Upper lobe of right lung (tissue), 1 donor: ENCODE data around the gene FYCO1. TPM values are rescaled to one million over a fixed set of nuclear protein-coding genes. Genes with fewer than 3 reads are reported as not detected.
A peak's percentile ranks its signal among the peaks of the same experiment; 100 is the strongest.

Source experiments
- ATAC-seq: fragments of 200-7000 bp; cut with Tn5 transposase; one replicate; pipeline ENCODE4 v1.9.1; 2020; ENCODE audit warnings: mild to moderate bottlenecking, moderate library complexity
- DNase-seq: peaks from one replicate; pipeline ENCODE4 v3.0.0-alpha.2; 2020
- H3K27ac ChIP-seq: fragments of 200-600 bp; one replicate; pipeline ENCODE4 v1.8.0; 2022
- H3K27me3 ChIP-seq: fragments of 200-600 bp; one replicate; pipeline ENCODE4 v1.8.0; 2022; ENCODE audit warnings: mild to moderate bottlenecking
- H3K36me3 ChIP-seq: fragments of 200-600 bp; one replicate; pipeline ENCODE4 v1.8.0; 2022
- H3K4me1 ChIP-seq: fragments of 200-600 bp; one replicate; pipeline ENCODE4 v1.8.0; 2022
- H3K4me3 ChIP-seq: fragments of 200-600 bp; one replicate; pipeline ENCODE4 v1.8.0; 2022; ENCODE audit warnings: mild to moderate bottlenecking
- H3K9me3 ChIP-seq: fragments of 200-600 bp; one replicate; pipeline ENCODE4 v1.8.0; 2022
- CTCF ChIP-seq: fragments of 200-600 bp; IDR thresholded peaks from one replicate; pipeline ENCODE4 v1.8.0; 2022; ENCODE audit warnings: antibody characterized with exemption
- intact Hi-C: fragments of 100-400 bp; cut with DNase I; formaldehyde crosslinking; loops from one replicate; pipeline ENCODE4 v1.11.0; 2022
- total RNA-seq: library from RNA; stranded (reverse); fragmentation: NEBNext Ultra II Directional; extraction: Animal tissue kit (Norgen Biotek cat#: 25700); gene quantifications from one replicate; pipeline ENCODE4 v1.2.1, GENCODE V29; 2021
- donor health status: DM: no; HTN: yes; CAD: no; lungs with severe emphysema.

The FYCO1 gene
- total RNA-seq, 1 donor from 2014 or later = 47.3 TPM

- peak; percentile 23 for ATAC-seq
Observed at GRCh38 chr3:45994419-45995235, 997 bp downstream of the FYCO1 start.

DNA sequence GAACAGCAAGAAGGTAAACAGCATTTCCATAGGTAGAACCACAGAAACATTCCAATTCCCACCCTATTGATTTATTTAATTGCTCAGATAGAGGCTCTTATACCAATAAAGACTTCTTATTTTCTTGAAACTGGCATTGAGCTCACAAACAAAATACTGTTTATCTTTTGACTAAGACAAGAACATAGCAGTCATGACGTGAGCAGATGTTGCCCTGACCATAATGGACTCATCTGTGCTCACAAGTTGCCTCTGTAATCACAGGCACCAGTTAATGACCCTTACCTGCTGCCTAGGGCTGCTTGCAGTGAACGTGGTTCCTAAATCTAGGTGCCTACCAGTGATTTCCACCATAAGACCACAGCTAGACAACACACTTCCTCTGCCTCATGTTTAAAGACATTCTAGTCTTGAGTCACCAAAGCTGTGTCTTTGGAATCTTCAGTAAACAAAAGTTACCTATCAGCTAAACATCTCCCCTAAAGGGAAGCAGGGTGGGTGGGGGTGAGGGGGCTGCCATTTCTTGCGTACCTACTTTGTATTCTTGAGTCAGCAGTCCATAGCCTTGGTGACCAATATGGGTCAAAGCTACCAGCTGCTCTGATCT, 2.1 kb downstream of the FYCO1 start:
- TF ChIP-seq CTCF = no peak
- Histone ChIP-seq H3K9me3 (no peaks in the 10 kb centered on the region), H3K4me1 (peaks cover 56% of the 10 kb centered on the region), H3K27me3 (no peaks in the 10 kb centered on the region), H3K4me3 (no peak overlapping the region), H3K36me3 (no peaks in the 10 kb centered on the region), H3K27ac (no peak overlapping the region)
- ATAC-seq = no peak
- DNase-seq = no peak
- intact Hi-C loops = no loop called here

More at GRCh38 chr3:45994419-45995235, 997 bp downstream of the FYCO1 start:
- intact Hi-C loops = no loop called here
- TF ChIP-seq CTCF = no peak
- H3K4me3 ChIP-seq = peak overlapping the region; percentile 90
- peak overlapping the region; percentile 92 for H3K27ac ChIP-seq
- DNase-seq = no peak
- H3K4me1 ChIP-seq = peaks cover 45% of the 10 kb centered on the region
- H3K9me3 ChIP-seq = no peaks in the 10 kb centered on the region
- no peaks in the 10 kb centered on the region for H3K36me3 ChIP-seq
- H3K27me3 ChIP-seq = no peaks in the 10 kb centered on the region

GRCh38 chr3:45992821-45993221, 2.8 kb downstream of the FYCO1 start:
- no peak overlapping the region for H3K4me3 ChIP-seq
- no peak for DNase-seq
- intact Hi-C loops = no loop called here
- H3K9me3 ChIP-seq = no peaks in the 10 kb centered on the region
- H3K27ac ChIP-seq = no peak overlapping the region
- no peak for ATAC-seq
- no peaks in the 10 kb centered on the region for H3K36me3 ChIP-seq
- no peaks in the 10 kb centered on the region for H3K27me3 ChIP-seq
- peaks cover 63% of the 10 kb centered on the region for H3K4me1 ChIP-seq
- TF ChIP-seq CTCF = no peak

DNA sequence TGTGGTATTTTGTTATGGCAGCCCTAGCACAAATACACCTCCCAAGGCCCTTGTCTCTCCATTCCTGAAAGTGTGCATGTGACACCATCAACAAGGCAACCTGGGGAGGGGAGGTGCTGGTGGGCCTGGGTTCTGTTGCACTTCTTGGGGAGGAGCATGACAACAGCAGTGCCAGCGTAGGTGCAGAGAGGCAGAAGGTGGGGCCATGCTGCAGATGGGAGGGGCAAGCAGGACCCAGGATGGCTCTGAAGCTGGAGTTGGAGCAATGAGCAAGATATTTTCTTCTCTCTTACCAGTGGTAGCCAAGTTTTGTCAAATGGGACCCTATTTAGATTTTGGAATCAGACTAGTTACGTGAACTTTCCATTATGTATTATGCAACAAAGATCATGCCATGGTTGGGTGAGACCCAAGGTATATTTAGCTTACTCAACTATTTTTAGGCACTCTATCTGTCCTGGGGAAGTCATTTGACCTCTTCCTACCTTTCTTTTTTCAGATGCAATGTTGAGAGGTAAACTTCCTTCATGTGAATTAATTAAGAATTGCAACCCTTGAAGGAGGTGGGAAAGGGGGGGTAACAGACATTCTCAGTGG, 3.4 kb downstream of the FYCO1 start:
- Histone ChIP-seq H3K27me3 (no peaks in the 10 kb centered on the region), H3K27ac (no peak overlapping the region), H3K9me3 (no peaks in the 10 kb centered on the region), H3K36me3 (no peaks in the 10 kb centered on the region), H3K4me3 (no peak overlapping the region), H3K4me1 (peaks cover 69% of the 10 kb centered on the region)
- DNase-seq (no peak), ATAC-seq (no peak)
- no peak for TF ChIP-seq CTCF
- intact Hi-C loops = no loop called here

- Histone ChIP-seq H3K36me3 (no peaks in the 10 kb centered on the region), H3K27me3 (no peaks in the 10 kb centered on the region), H3K4me3 (no peak overlapping the region), H3K9me3 (no peaks in the 10 kb centered on the region), H3K27ac (no peak overlapping the region), H3K4me1 (peaks cover 77% of the 10 kb centered on the region)
- DNase-seq (no peak), ATAC-seq (no peak)
- no peak for TF ChIP-seq CTCF
- intact Hi-C loops = no loop called here
Observed at GRCh38 chr3:45991341-45991740, 4.3 kb downstream of the FYCO1 start.
